ENCODE results near the gene SIRT3.

- TF ChIP-seq CTCF (IDR thresholded peaks at IDR 0.05; ENCODE audit: insufficient read depth, low read length) (no peak), POLR2AphosphoS5 (IDR thresholded peaks at IDR 0.05; ENCODE audit: low read depth) (no peak)
Measured at GRCh38 chr11:282630-283360, 46.7 kb upstream of the SIRT3 start.

Data from HL-60 (cell line).